HEK293 (cell line): Measurements from ENCODE around the gene EPS8L3.

ENCODE experiments used
- CTCF ChIA-PET: fragments of 350-600 bp; formaldehyde crosslinking; extraction: SDS; loops from one replicate; lab custom pipeline; 2021; ENCODE audit warnings: antibody characterized with exemption; lab: Yijun Ruan, JAX
- POLR2A ChIA-PET: fragments of 300-600 bp; formaldehyde crosslinking; extraction: SDS; loops from one replicate; lab custom pipeline; 2020; ENCODE audit warnings: antibody characterized with exemption, inconsistent platforms; lab: Yijun Ruan, JAX
- H3K27ac ChIP-seq: fragments of 200-500 bp; sonication (Bioruptor generic); 2 replicates; pipeline ENCODE4 v1.5.1; 2014; ENCODE audit warnings: low read depth, low read length, control low read depth, inconsistent platforms; ENCODE audit errors: extremely low read depth
- H3K36me3 ChIP-seq, 2 experiments: fragments of 200-500 bp in 1 of 2; sonication (Bioruptor generic) in 1 of 2; 1 replicate in 1 of 2; 2 replicates in 1 of 2; pipeline ENCODE4 v1.5.1; 2014 to 2017; ENCODE audit warnings: inconsistent platforms in 2 of 2, low read length in 2 of 2; ENCODE audit not compliant: control insufficient read depth in 2 of 2, insufficient read depth in 1 of 2
- H3K4me1 ChIP-seq: fragments of 200-500 bp; sonication (Bioruptor generic); 2 replicates; pipeline ENCODE4 v1.5.1; 2014; ENCODE audit warnings: mild to moderate bottlenecking, low read length, inconsistent platforms; ENCODE audit not compliant: control insufficient read depth, insufficient read depth
- H3K4me3 ChIP-seq: 2 replicates; pipeline ENCODE4 v1.5.1; 2011; ENCODE audit warnings: low read depth, mild to moderate bottlenecking, control low read depth, low read length, moderate library complexity
- H3K9me3 ChIP-seq: fragments of 200-500 bp; sonication (Bioruptor generic); 2 replicates; pipeline ENCODE4 v1.5.1; 2014; ENCODE audit warnings: low read depth, low read length, inconsistent platforms; ENCODE audit not compliant: control insufficient read depth, insufficient read depth
- BCL11B ChIP-seq: fragments of 450-650 bp; formaldehyde crosslinking; IDR thresholded peaks from 2 replicates; pipeline ENCODE4 v1.5.1; 2016; ENCODE audit warnings: low read depth, missing biosample characterization, missing genetic modification characterization
- PBX3 ChIP-seq: sonication (generic); formaldehyde crosslinking; IDR thresholded peaks from 2 replicates; pipeline ENCODE4 v1.8.1; 2022; ENCODE audit warnings: mild to moderate bottlenecking, moderate library complexity, missing genetic modification reagents
- SETDB1 ChIP-seq: IDR thresholded peaks from one replicate; pipeline ENCODE4 v1.6.1; 2017; ENCODE audit warnings: mild to moderate bottlenecking, low read length, moderate library complexity, mixed read lengths; ENCODE audit not compliant: insufficient read length
- ZBTB21 ChIP-seq: fragments of 450-650 bp; formaldehyde crosslinking; IDR thresholded peaks from 2 replicates; pipeline ENCODE4 v1.5.1; 2017; ENCODE audit warnings: missing biosample characterization, missing genetic modification characterization
- ZBTB48 ChIP-seq: fragments of 450-650 bp; formaldehyde crosslinking; IDR thresholded peaks from 2 replicates; pipeline ENCODE4 v1.5.1; 2016; ENCODE audit warnings: missing biosample characterization, missing genetic modification characterization
- ZNF133 ChIP-seq: fragments of 450-650 bp; formaldehyde crosslinking; IDR thresholded peaks from 2 replicates; pipeline ENCODE4 v1.5.1; 2016; ENCODE audit warnings: missing biosample characterization, missing genetic modification characterization
- ZNF223 ChIP-seq: fragments of 450-650 bp; formaldehyde crosslinking; IDR thresholded peaks from 2 replicates; pipeline ENCODE4 v1.5.1; 2016; ENCODE audit warnings: missing biosample characterization, missing genetic modification characterization
- ZNF510 ChIP-seq: fragments of 450-650 bp; formaldehyde crosslinking; IDR thresholded peaks from 2 replicates; pipeline ENCODE4 v1.5.1; 2018; ENCODE audit warnings: mild to moderate bottlenecking, missing genetic modification characterization, missing biosample characterization; ENCODE audit not compliant: insufficient replicate concordance
- ZNF560 ChIP-seq: fragments of 450-650 bp; formaldehyde crosslinking; IDR thresholded peaks from 2 replicates; pipeline ENCODE4 v1.5.1; 2017; ENCODE audit warnings: missing biosample characterization, missing genetic modification characterization, borderline replicate concordance
- ZNF610 ChIP-seq: fragments of 450-650 bp; formaldehyde crosslinking; IDR thresholded peaks from 2 replicates; pipeline ENCODE4 v1.5.1; 2016; ENCODE audit warnings: missing biosample characterization, missing genetic modification characterization, borderline replicate concordance
- ZSCAN4 ChIP-seq: fragments of 450-650 bp; formaldehyde crosslinking; IDR thresholded peaks from 2 replicates; pipeline ENCODE4 v1.5.1; 2017; ENCODE audit warnings: missing biosample characterization, missing genetic modification characterization
- TF ChIP-seq, protein P1 (sequence below): fragments of 450-650 bp; formaldehyde crosslinking; IDR thresholded peaks from 2 replicates; pipeline ENCODE4 v1.5.1; 2016; ENCODE audit warnings: missing biosample characterization, missing genetic modification characterization
- TF ChIP-seq, protein P2 (sequence below): fragments of 450-650 bp; formaldehyde crosslinking; IDR thresholded peaks from 2 replicates; pipeline ENCODE4 v1.5.1; 2016; ENCODE audit warnings: missing biosample characterization, missing genetic modification characterization, borderline replicate concordance
- TF ChIP-seq, protein P3 (sequence below): fragments of 450-650 bp; formaldehyde crosslinking; IDR thresholded peaks from 2 replicates; pipeline ENCODE4 v1.5.1; 2017; ENCODE audit warnings: missing biosample characterization, missing genetic modification characterization
- TF ChIP-seq, protein P4 (sequence below): fragments of 450-650 bp; formaldehyde crosslinking; IDR thresholded peaks from 2 replicates; pipeline ENCODE4 v1.5.1; 2016; ENCODE audit warnings: missing biosample characterization, missing genetic modification characterization
- TF ChIP-seq, protein P5 (sequence below): fragments of 450-650 bp; formaldehyde crosslinking; IDR thresholded peaks from 2 replicates; pipeline ENCODE4 v1.5.1; 2016; ENCODE audit warnings: missing biosample characterization, missing genetic modification characterization

Gene EPS8L3

GRCh38 chr1:109722908-109723691 lies 40.6 kb downstream of the EPS8L3 start (continued):
- TF ChIP-seq, protein P1, sequence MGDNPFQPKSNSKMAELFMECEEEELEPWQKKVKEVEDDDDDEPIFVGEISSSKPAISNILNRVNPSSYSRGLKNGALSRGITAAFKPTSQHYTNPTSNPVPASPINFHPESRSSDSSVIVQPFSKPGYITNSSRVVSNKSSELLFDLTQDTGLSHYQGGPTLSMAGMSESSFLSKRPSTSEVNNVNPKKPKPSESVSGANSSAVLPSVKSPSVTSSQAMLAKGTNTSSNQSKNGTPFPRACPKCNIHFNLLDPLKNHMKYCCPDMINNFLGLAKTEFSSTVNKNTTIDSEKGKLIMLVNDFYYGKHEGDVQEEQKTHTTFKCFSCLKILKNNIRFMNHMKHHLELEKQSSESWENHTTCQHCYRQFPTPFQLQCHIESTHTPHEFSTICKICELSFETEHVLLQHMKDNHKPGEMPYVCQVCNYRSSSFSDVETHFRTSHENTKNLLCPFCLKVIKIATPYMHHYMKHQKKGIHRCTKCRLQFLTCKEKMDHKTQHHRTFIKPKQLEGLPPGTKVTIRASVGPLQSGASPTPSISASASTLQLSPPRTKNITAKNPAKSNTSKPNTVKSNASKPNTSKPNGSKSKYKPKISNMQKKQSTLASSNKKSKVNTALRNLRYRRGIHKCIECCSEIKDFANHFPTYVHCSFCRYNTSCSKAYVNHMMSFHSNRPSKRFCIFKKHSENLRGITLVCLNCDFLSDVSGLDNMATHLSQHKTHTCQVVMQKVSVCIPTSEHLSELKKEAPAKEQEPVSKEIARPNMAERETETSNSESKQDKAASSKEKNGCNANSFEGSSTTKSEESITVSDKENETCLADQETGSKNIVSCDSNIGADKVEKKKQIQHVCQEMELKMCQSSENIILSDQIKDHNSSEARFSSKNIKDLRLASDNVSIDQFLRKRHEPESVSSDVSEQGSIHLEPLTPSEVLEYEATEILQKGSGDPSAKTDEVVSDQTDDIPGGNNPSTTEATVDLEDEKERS (tag by site-specific recombination) = no peak
- TF ChIP-seq ZNF510 (tag by site-specific recombination) = no peak
- TF ChIP-seq, protein P2, sequence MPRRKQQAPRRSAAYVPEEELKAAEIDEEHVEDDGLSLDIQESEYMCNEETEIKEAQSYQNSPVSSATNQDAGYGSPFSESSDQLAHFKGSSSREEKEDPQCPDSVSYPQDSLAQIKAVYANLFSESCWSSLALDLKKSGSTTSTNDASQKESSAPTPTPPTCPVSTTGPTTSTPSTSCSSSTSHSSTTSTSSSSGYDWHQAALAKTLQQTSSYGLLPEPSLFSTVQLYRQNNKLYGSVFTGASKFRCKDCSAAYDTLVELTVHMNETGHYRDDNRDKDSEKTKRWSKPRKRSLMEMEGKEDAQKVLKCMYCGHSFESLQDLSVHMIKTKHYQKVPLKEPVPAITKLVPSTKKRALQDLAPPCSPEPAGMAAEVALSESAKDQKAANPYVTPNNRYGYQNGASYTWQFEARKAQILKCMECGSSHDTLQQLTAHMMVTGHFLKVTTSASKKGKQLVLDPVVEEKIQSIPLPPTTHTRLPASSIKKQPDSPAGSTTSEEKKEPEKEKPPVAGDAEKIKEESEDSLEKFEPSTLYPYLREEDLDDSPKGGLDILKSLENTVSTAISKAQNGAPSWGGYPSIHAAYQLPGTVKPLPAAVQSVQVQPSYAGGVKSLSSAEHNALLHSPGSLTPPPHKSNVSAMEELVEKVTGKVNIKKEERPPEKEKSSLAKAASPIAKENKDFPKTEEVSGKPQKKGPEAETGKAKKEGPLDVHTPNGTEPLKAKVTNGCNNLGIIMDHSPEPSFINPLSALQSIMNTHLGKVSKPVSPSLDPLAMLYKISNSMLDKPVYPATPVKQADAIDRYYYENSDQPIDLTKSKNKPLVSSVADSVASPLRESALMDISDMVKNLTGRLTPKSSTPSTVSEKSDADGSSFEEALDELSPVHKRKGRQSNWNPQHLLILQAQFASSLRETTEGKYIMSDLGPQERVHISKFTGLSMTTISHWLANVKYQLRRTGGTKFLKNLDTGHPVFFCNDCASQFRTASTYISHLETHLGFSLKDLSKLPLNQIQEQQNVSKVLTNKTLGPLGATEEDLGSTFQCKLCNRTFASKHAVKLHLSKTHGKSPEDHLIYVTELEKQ (tag by site-specific recombination) = no peak
- TF ChIP-seq, all 188 proteins: peak for 0

GRCh38 chr1:109721971-109722370 lies 41.8 kb downstream of the EPS8L3 start:
- TF ChIP-seq BCL11B (tag by site-specific recombination) (no peak), ZBTB21 (tag by site-specific recombination) (no peak), SETDB1 (peak; percentile 17)
- TF ChIP-seq, protein P3, sequence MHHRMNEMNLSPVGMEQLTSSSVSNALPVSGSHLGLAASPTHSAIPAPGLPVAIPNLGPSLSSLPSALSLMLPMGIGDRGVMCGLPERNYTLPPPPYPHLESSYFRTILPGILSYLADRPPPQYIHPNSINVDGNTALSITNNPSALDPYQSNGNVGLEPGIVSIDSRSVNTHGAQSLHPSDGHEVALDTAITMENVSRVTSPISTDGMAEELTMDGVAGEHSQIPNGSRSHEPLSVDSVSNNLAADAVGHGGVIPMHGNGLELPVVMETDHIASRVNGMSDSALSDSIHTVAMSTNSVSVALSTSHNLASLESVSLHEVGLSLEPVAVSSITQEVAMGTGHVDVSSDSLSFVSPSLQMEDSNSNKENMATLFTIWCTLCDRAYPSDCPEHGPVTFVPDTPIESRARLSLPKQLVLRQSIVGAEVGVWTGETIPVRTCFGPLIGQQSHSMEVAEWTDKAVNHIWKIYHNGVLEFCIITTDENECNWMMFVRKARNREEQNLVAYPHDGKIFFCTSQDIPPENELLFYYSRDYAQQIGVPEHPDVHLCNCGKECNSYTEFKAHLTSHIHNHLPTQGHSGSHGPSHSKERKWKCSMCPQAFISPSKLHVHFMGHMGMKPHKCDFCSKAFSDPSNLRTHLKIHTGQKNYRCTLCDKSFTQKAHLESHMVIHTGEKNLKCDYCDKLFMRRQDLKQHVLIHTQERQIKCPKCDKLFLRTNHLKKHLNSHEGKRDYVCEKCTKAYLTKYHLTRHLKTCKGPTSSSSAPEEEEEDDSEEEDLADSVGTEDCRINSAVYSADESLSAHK (tag by site-specific recombination) = no peak
- TF ChIP-seq, protein P4, sequence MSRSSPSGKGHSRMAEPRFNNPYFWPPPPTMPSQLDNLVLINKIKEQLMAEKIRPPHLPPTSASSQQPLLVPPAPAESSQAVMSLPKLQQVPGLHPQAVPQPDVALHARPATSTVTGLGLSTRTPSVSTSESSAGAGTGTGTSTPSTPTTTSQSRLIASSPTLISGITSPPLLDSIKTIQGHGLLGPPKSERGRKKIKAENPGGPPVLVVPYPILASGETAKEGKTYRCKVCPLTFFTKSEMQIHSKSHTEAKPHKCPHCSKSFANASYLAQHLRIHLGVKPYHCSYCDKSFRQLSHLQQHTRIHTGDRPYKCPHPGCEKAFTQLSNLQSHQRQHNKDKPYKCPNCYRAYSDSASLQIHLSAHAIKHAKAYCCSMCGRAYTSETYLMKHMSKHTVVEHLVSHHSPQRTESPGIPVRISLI = no peak
- TF ChIP-seq, all 188 proteins: peak for 1

GRCh38 chr1:109721042-109721441 lies 42.7 kb downstream of the EPS8L3 start:
- Histone ChIP-seq H3K27ac (no peak overlapping the region), H3K4me1 (no peaks in the 10 kb centered on the region), H3K36me3 (no peaks in the 10 kb centered on the region), H3K9me3 (no peaks in the 10 kb centered on the region), H3K4me3 (no peak overlapping the region)
- CTCF ChIA-PET = interaction anchor here (0.5 to 2.0 kb wide), 3 partner anchors 9 to 231 kb away, joined by 4 read pairs; partner anchors contain the start of gene GSTM5
- POLR2A ChIA-PET = no interaction called here
- TF ChIP-seq, protein P5, sequence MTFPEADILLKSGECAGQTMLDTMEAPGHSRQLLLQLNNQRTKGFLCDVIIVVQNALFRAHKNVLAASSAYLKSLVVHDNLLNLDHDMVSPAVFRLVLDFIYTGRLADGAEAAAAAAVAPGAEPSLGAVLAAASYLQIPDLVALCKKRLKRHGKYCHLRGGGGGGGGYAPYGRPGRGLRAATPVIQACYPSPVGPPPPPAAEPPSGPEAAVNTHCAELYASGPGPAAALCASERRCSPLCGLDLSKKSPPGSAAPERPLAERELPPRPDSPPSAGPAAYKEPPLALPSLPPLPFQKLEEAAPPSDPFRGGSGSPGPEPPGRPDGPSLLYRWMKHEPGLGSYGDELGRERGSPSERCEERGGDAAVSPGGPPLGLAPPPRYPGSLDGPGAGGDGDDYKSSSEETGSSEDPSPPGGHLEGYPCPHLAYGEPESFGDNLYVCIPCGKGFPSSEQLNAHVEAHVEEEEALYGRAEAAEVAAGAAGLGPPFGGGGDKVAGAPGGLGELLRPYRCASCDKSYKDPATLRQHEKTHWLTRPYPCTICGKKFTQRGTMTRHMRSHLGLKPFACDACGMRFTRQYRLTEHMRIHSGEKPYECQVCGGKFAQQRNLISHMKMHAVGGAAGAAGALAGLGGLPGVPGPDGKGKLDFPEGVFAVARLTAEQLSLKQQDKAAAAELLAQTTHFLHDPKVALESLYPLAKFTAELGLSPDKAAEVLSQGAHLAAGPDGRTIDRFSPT (tag by site-specific recombination) = no peak
- no peak for TF ChIP-seq ZSCAN4 (tag by site-specific recombination)
- TF ChIP-seq PBX3 (CRISPR knock-in tag) = no peak
- no peak for TF ChIP-seq ZNF610
- no peak for TF ChIP-seq ZNF223 (tag by site-specific recombination)
- TF ChIP-seq ZBTB48 (tag by site-specific recombination) = no peak
- TF ChIP-seq ZNF560 = no peak
- TF ChIP-seq ZNF133 (tag by site-specific recombination) = no peak

More at GRCh38 chr1:109721971-109722370, 41.8 kb downstream of the EPS8L3 start:
- H3K27ac ChIP-seq = no peak overlapping the region
- H3K36me3 ChIP-seq = no peaks in the 10 kb centered on the region
- H3K4me1 ChIP-seq = no peaks in the 10 kb centered on the region
- no peak overlapping the region for H3K4me3 ChIP-seq
- no peaks in the 10 kb centered on the region for H3K9me3 ChIP-seq
- CTCF ChIA-PET = no interaction called here
- POLR2A ChIA-PET = no interaction called here
